ENCODE measurements around the gene USP36.

USP36 gene

GRCh38 chr17:78838574-78839005 lies 2.0 kb downstream of the USP36 start:
- DNase-seq (ENCODE audit: low spot score) = no peak

GRCh38 chr17:78836420-78837021 lies 4.1 kb downstream of the USP36 start:
- DNase-seq (ENCODE audit: low spot score) = no peak

GRCh38 chr17:78834571-78834970 lies 6.0 kb downstream of the USP36 start:
- no peak for DNase-seq (ENCODE audit: low spot score)

- no peak for DNase-seq (ENCODE audit: low spot score)
Observed at GRCh38 chr17:78832541-78832810, 8.1 kb downstream of the USP36 start.

GRCh38 chr17:78831688-78832540 lies 8.7 kb downstream of the USP36 start:
- DNase-seq (ENCODE audit: low spot score) = no peak

GRCh38 chr17:78829477-78829876 lies 11.1 kb downstream of the USP36 start:
- no peak for DNase-seq (ENCODE audit: low spot score)

GRCh38 chr17:78828470-78829185 lies 12.0 kb downstream of the USP36 start:
- DNase-seq (ENCODE audit: low spot score) = no peak

GRCh38 chr17:78826836-78827509 lies 13.6 kb downstream of the USP36 start:
- peak; percentile 64 for DNase-seq (ENCODE audit: low spot score)

- DNase-seq (ENCODE audit: low spot score) = no peak
Observed at GRCh38 chr17:78826421-78826820, 14.2 kb downstream of the USP36 start.

GRCh38 chr17:78825696-78826095 lies 14.9 kb downstream of the USP36 start:
- no peak for DNase-seq (ENCODE audit: low spot score)

GRCh38 chr17:78824240-78824639 lies 16.4 kb downstream of the USP36 start:
- no peak for DNase-seq (ENCODE audit: low spot score)

- no peak for DNase-seq (ENCODE audit: low spot score)
Observed at GRCh38 chr17:78823282-78824046, 17.1 kb downstream of the USP36 start.

GRCh38 chr17:78822552-78822951 lies 18.1 kb downstream of the USP36 start:
- DNase-seq (ENCODE audit: low spot score) = peak; percentile 82

GRCh38 chr17:78821961-78822360 lies 18.7 kb downstream of the USP36 start:
- no peak for DNase-seq (ENCODE audit: low spot score)

- DNase-seq (ENCODE audit: low spot score) = no peak
Observed at GRCh38 chr17:78820841-78821240, 19.8 kb downstream of the USP36 start.

GRCh38 chr17:78819806-78820792 lies 20.5 kb downstream of the USP36 start:
- no peak for DNase-seq (ENCODE audit: low spot score)

- no peak for DNase-seq (ENCODE audit: low spot score)
Observed at GRCh38 chr17:78819402-78819801, 21.2 kb downstream of the USP36 start.

- no peak for DNase-seq (ENCODE audit: low spot score)
Observed at GRCh38 chr17:78818932-78819331, 21.7 kb downstream of the USP36 start.

- DNase-seq (ENCODE audit: low spot score) = no peak
Observed at GRCh38 chr17:78818152-78818846, 22.3 kb downstream of the USP36 start.

- no peak for DNase-seq (ENCODE audit: low spot score)
Observed at GRCh38 chr17:78817123-78817522, 23.5 kb downstream of the USP36 start.

Data from Ammon's horn (tissue), 1 donor.